ENCODE measurements around the gene OST4.

GRCh38 chr2:27027211-27027651 lies 44.2 kb downstream of the OST4 start:
- TF ChIP-seq EZH2 (IDR thresholded peaks at IDR 0.05; ENCODE audit: low read length) (no peak), CTCF (optimal IDR thresholded peaks at IDR 0.05 in 1 of 3, IDR thresholded peaks at IDR 0.05 in 1 of 3, conservative IDR thresholded peaks at IDR 0.05 in 1 of 3; ENCODE audit: extremely low read depth in 1 of 3, insufficient read depth in 2 of 3, low read length in 3 of 3) (no peak)
